Activated effector memory CD4-positive, alpha-beta T cell treated with Interleukin-2 at 50 U/mL for 16 hours (primary cell): ENCODE results near the gene CPEB1.
A peak's percentile ranks its signal among the peaks of the same experiment; 100 is the strongest.
"Not testable (repeated sequence)": the region's sequence is repeated elsewhere in the genome, so short reads cannot be mapped to it uniquely, and the experiment has no call there.

Experiments used
- DNase-seq: peaks from one replicate; pipeline ENCODE4 v3.0.0-alpha.2; 2020

CPEB1 gene

GRCh38 chr15:82540984-82541431 is 106.2 kb downstream of the CPEB1 start:
- DNase-seq, result no peak

- DNase-seq, result peak; percentile 98
Observed at GRCh38 chr15:82540055-82540983, 106.8 kb downstream of the CPEB1 start, which contains the start of gene RPS17. Gene RPS17, minus strand, starts transcription at chr15:82540457. Its CDS starts 29 bp downstream, at chr15:82540428.

- DNase-seq, result no peak
Observed at GRCh38 chr15:82539691-82540054, 107.5 kb downstream of the CPEB1 start.

GRCh38 chr15:82538961-82539690 is 108.0 kb downstream of the CPEB1 start:
- no peak for DNase-seq

- DNase-seq, result no peak
Observed at GRCh38 chr15:82537351-82537908, 109.7 kb downstream of the CPEB1 start.

GRCh38 chr15:82536409-82537350 is 110.5 kb downstream of the CPEB1 start:
- no peak for DNase-seq

GRCh38 chr15:82535566-82536408 is 111.4 kb downstream of the CPEB1 start:
- DNase-seq, result no peak

- DNase-seq, result not testable (repeated sequence)
Observed at GRCh38 chr15:82535151-82535550, 112.0 kb downstream of the CPEB1 start.

- DNase-seq, result not testable (repeated sequence)
Observed at GRCh38 chr15:82534457-82534861, 112.7 kb downstream of the CPEB1 start.

- DNase-seq, result no peak
Observed at GRCh38 chr15:82533801-82534200, 113.4 kb downstream of the CPEB1 start.

- no peak for DNase-seq
Observed at GRCh38 chr15:82532991-82533481, 114.1 kb downstream of the CPEB1 start.

GRCh38 chr15:82532383-82532990 is 114.7 kb downstream of the CPEB1 start:
- DNase-seq, result no peak

- no peak for DNase-seq
Observed at GRCh38 chr15:82531496-82532382, 115.4 kb downstream of the CPEB1 start.

- DNase-seq, result peak; percentile 63
Observed at GRCh38 chr15:82530606-82531379, 116.4 kb downstream of the CPEB1 start.

GRCh38 chr15:82530006-82530405 is 117.2 kb downstream of the CPEB1 start:
- no peak for DNase-seq

GRCh38 chr15:82513587-82513986 is 133.6 kb downstream of the CPEB1 start:
- DNase-seq, result not testable (repeated sequence)

- not testable (repeated sequence) for DNase-seq
Observed at GRCh38 chr15:82507693-82508092, 139.5 kb downstream of the CPEB1 start.

GRCh38 chr15:82507087-82507486 is 140.1 kb downstream of the CPEB1 start:
- DNase-seq, result not testable (repeated sequence)

GRCh38 chr15:82505842-82506241 is 141.3 kb downstream of the CPEB1 start:
- not testable (repeated sequence) for DNase-seq
